ENCODE data around the gene BPIFA2.

DNA sequence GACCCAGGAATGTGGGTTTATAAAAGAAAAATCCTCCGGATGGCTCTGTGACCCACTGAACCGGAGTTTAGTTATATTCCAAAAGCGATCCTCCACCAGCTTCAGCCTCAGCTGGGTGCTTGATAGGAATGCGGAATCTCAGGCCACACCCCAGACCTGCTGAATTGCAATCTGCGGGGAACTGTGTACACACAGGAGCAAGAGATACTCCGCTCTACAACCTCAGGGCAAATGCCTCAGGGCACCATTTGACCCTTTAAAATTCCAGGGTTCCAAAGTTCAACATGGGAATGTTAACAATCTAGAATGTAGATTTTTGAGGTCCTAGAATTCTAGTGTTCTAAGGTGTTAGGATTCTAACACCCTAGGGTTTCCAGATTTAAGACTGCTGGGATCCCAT, 10.8 kb downstream of the BPIFA2 start:
- no peak for TF ChIP-seq TAF1 (IDR thresholded peaks at IDR 0.05; ENCODE audit: low read depth)
- TF ChIP-seq NFIC (IDR thresholded peaks at IDR 0.05): no peak
- TF ChIP-seq YY1 (IDR thresholded peaks at IDR 0.05; ENCODE audit: low read depth): no peak
- TF ChIP-seq, protein P1, sequence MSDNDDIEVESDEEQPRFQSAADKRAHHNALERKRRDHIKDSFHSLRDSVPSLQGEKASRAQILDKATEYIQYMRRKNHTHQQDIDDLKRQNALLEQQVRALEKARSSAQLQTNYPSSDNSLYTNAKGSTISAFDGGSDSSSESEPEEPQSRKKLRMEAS (IDR thresholded peaks at IDR 0.05): no peak
